Endothelial cell of umbilical vein (primary cell): Measurements from ENCODE around the gene WRAP73. TPM values are rescaled to one million over a fixed set of nuclear protein-coding genes. Genes with fewer than 3 reads are reported as not detected.

Experiments used
- BruUV-seq: library from RNA; stranded (reverse); fragments of 400-500 nt; replicated peaks from 2 replicates; lab custom pipeline; 2021; lab: Mats Ljungman, UMichigan
- CTCF ChIA-PET: fragments of 300-600, 350-600 bp; sonication (Branson Sonifier 250); formaldehyde crosslinking; loops from one replicate; lab custom pipeline; 2021; ENCODE audit warnings: antibody characterized with exemption, inconsistent platforms; lab: Charles Lee
- POLR2A ChIA-PET: fragments of 300-600, 350-600 bp; sonication (Branson Sonifier 250); formaldehyde crosslinking; loops from one replicate; lab custom pipeline; 2021; ENCODE audit warnings: antibody characterized with exemption, inconsistent platforms; lab: Charles Lee
- DNase-seq: peaks from one replicate; pipeline ENCODE4 v3.0.0-alpha.2; 2011; ENCODE audit warnings: low read depth, low spot score
- FAIRE-seq: peaks from 2 replicates; lab custom pipeline; 2011; peaks lifted over from hg19 to GRCh38; lab: Jason Lieb, UNC
- H2AFZ ChIP-seq: 2 replicates; pipeline ENCODE4 v1.6.0; 2012; ENCODE audit warnings: low read depth, low read length, control low read depth, inconsistent platforms
- H3K27ac ChIP-seq: 2 replicates; pipeline ENCODE4 v1.5.1; 2011; ENCODE audit warnings: low read depth, mild to moderate bottlenecking, control low read depth, low read length, moderate library complexity; ENCODE audit not compliant: insufficient read depth
- H3K27me3 ChIP-seq, 2 experiments: 2 replicates each; pipeline versions ENCODE4 v1.6.0 to v1.6.1; 2011; ENCODE audit warnings: low read length in 2 of 2, mixed read lengths in 1 of 2; ENCODE audit not compliant: control insufficient read depth in 2 of 2, insufficient read depth in 2 of 2
- H3K36me3 ChIP-seq, 2 experiments: 2 replicates in 1 of 2; 3 replicates in 1 of 2; pipeline ENCODE4 v1.5.1; 2011; ENCODE audit warnings: low read length in 2 of 2, mild to moderate bottlenecking in 1 of 2, moderate library complexity in 1 of 2; ENCODE audit not compliant: control insufficient read depth in 2 of 2, insufficient read depth in 2 of 2; ENCODE audit errors: extremely low read depth in 1 of 2
- H3K4me1 ChIP-seq: 3 replicates; pipeline ENCODE4 v1.5.1; 2011; ENCODE audit warnings: mild to moderate bottlenecking, low read length; ENCODE audit not compliant: control insufficient read depth, insufficient read depth; ENCODE audit errors: extremely low read depth
- H3K4me2 ChIP-seq: 2 replicates; pipeline ENCODE4 v1.6.1; 2011; ENCODE audit warnings: low read length, control low read depth, mixed read lengths; ENCODE audit not compliant: insufficient read depth
- H3K4me3 ChIP-seq, 3 experiments: fragments of 200-600 bp in 1 of 3; sonication (generic), shearing (Covaris generic) in 1 of 3; replicated peaks in 1 of 3; 2 replicates each; pipeline ENCODE4 v1.5.1; 2011 to 2016; ENCODE audit warnings: control low read depth in 3 of 3, low read length in 3 of 3, mild to moderate bottlenecking in 2 of 3, inconsistent platforms in 1 of 3, low read depth in 1 of 3, moderate library complexity in 1 of 3; ENCODE audit not compliant: insufficient read depth in 1 of 3
- H3K79me2 ChIP-seq: 2 replicates; pipeline ENCODE4 v1.6.0; 2012; ENCODE audit warnings: low read length, inconsistent platforms; ENCODE audit not compliant: control insufficient read depth, insufficient read depth
- H3K9ac ChIP-seq: replicated peaks from 2 replicates; pipeline ENCODE3; 2011; ENCODE audit warnings: low read length, control low read depth; ENCODE audit not compliant: insufficient read depth; ENCODE audit errors: extremely low read depth
- H3K9me1 ChIP-seq: replicated peaks from 3 replicates; pipeline ENCODE4 v1.6.0; 2011; ENCODE audit warnings: mild to moderate bottlenecking, low read length; ENCODE audit not compliant: control insufficient read depth, insufficient read depth; ENCODE audit errors: extremely low read depth
- H3K9me3 ChIP-seq: replicated peaks from 2 replicates; pipeline ENCODE4 v1.5.1; 2012; ENCODE audit warnings: low read length, inconsistent platforms; ENCODE audit not compliant: control insufficient read depth, insufficient read depth
- H4K20me1 ChIP-seq: replicated peaks from 2 replicates; pipeline ENCODE3; 2011; ENCODE audit warnings: mild to moderate bottlenecking, low read length; ENCODE audit not compliant: control insufficient read depth, insufficient read depth; ENCODE audit errors: extremely low read depth
- EZH2 ChIP-seq: IDR thresholded peaks from 2 replicates; pipeline ENCODE4 v1.6.1; 2012; ENCODE audit warnings: borderline replicate concordance, low read depth, mild to moderate bottlenecking, moderate library complexity, low read length, inconsistent platforms; ENCODE audit not compliant: severe bottlenecking
- FOS ChIP-seq: IDR thresholded peaks from 2 replicates; pipeline ENCODE4 v1.6.1; 2011; ENCODE audit warnings: mild to moderate bottlenecking, low read length, moderate library complexity, borderline replicate concordance; ENCODE audit not compliant: insufficient read depth
- GATA2 ChIP-seq: IDR thresholded peaks from 2 replicates; pipeline ENCODE4 v1.7.0; 2011; ENCODE audit warnings: low read depth, mild to moderate bottlenecking, moderate library complexity, mixed read lengths, low read length; ENCODE audit not compliant: insufficient read length, insufficient read depth
- JUN ChIP-seq: IDR thresholded peaks from 2 replicates; pipeline ENCODE4 v1.6.1; 2011; ENCODE audit warnings: borderline replicate concordance, low read depth; ENCODE audit not compliant: insufficient read length, insufficient read depth
- MYC ChIP-seq: IDR thresholded peaks from one replicate; pipeline ENCODE4 v1.6.1; 2011; ENCODE audit warnings: mild to moderate bottlenecking, low read depth, low read length
- POLR2A ChIP-seq: IDR thresholded peaks from 2 replicates; pipeline ENCODE4 v1.6.1; 2012; ENCODE audit warnings: low read depth, mild to moderate bottlenecking, control low read depth, low read length
- POLR2AphosphoS5 ChIP-seq: IDR thresholded peaks from 2 replicates; pipeline ENCODE4 v1.6.1; 2012; ENCODE audit warnings: low read depth, mild to moderate bottlenecking, control low read depth, low read length, moderate library complexity; ENCODE audit not compliant: insufficient read depth
- dilution Hi-C: fragments of 300-500 bp; cut with MboI; formaldehyde crosslinking; loops from one replicate; pipeline ENCODE4 v1.15.0; 2019; ENCODE audit warnings: low sequenced_read_pairs; ENCODE audit not compliant: extremely low pct_ligation_motif_present
- intact Hi-C: fragments of 100-400 bp; cut with micrococcal nuclease; formaldehyde crosslinking; loops from one replicate; pipeline ENCODE4 v1.10.0; 2022
- polyA plus RNA-seq, 4 experiments: library from polyadenylated mRNA; depleted of rRNA in 3 of 4; stranded (reverse) in 3 of 4; unstranded in 1 of 4; fragments of >200 nt; gene quantifications; 2 replicates each; pipeline versions ENCODE4 v1.2.1 to v1.2.3, GENCODE V29; 2011 to 2012; ENCODE audit warnings: missing spikeins in 1 of 4
- total RNA-seq: library from RNA; stranded (reverse); gene quantifications from 2 replicates; pipeline ENCODE4 v1.2.3, GENCODE V29; 2021
- TF ChIP-seq, protein P1 (sequence below): IDR thresholded peaks from 2 replicates; pipeline ENCODE4 v1.6.1; 2011; ENCODE audit not compliant: insufficient read depth, insufficient read length
- TF ChIP-seq, protein P2 (sequence below), 2 donors: IDR thresholded peaks; 1 replicate in 1 of 2; 2 replicates in 1 of 2; pipeline ENCODE4 v1.5.1; 2011; ENCODE audit warnings: low read length in 2 of 2, mild to moderate bottlenecking in 2 of 2, moderate library complexity in 2 of 2, control low read depth in 1 of 2, inconsistent platforms in 1 of 2, low read depth in 1 of 2; ENCODE audit not compliant: insufficient read depth in 1 of 2; ENCODE audit errors: extremely low read depth in 1 of 2

WRAP73 gene
- total and polyA plus RNA-seq, 2 donors (not counting 3 experiments of a cell fraction or from before 2014, with no cell fraction given), result 23.0 to 50.7 TPM

DNA sequence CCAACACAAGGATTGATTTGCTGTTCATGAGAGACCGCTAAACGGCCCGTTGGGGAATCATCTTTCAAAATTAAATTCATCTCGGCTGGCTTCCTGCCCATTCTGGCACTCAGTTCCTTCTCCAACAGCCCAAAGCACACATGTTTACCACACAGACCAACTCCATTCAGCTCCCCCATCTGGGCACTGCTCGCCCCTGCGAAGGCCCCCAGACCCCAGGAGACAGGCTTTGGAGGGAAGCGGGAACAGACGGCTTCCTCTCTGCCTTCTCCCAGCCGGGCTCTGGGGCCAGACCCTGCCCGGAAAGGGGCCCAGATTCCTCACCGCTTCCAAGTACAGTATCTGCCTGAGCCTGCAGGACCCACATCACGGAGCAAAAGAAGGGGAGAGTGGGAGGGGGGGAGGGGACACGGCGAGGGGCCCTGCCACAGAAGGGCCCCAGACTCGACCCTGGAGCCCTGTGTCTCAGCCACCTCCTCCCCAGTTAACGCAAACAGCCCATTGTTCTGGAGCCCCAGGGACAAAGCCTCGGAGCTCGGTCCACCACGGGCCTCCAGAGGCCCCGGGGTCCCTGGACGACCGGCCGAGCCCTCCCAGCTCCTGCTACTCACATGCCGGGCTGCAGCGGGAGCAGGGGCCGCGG, 39.3 kb downstream of the WRAP73 start:
- dilution Hi-C loops (no loop called here), intact Hi-C loops (loop anchor here (1.0 to 2.0 kb wide), 2 partner anchors 20 to 70 kb away; no protein-coding TSS in a partner anchor)
- peak overlapping the region; percentile 2 for H2AFZ ChIP-seq
- H3K9me3 ChIP-seq, result no peaks in the 10 kb centered on the region
- DNase-seq, result peak; percentile 46
- H4K20me1 ChIP-seq, result no peaks in the 10 kb centered on the region
- peak; percentile 48 for FAIRE-seq
- ChIA-PET POLR2A (interaction anchor here (1.4 kb wide), 1 partner anchor 20 kb away, joined by 3 read pairs; no protein-coding TSS in a partner anchor), CTCF (interaction anchor here (1.7 to 3.8 kb wide), 3 partner anchors 8 to 46 kb away, joined by 6 to 24 read pairs (median 7); no protein-coding TSS in a partner anchor)
- H3K27ac ChIP-seq, result no peak overlapping the region
- TF ChIP-seq JUN (no peak), EZH2 (no peak), GATA2 (no peak), POLR2AphosphoS5 (no peak), MYC (no peak), POLR2A (no peak), FOS (no peak)
- TF ChIP-seq, protein P1, sequence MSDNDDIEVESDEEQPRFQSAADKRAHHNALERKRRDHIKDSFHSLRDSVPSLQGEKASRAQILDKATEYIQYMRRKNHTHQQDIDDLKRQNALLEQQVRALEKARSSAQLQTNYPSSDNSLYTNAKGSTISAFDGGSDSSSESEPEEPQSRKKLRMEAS, result no peak
- TF ChIP-seq, protein P2, sequence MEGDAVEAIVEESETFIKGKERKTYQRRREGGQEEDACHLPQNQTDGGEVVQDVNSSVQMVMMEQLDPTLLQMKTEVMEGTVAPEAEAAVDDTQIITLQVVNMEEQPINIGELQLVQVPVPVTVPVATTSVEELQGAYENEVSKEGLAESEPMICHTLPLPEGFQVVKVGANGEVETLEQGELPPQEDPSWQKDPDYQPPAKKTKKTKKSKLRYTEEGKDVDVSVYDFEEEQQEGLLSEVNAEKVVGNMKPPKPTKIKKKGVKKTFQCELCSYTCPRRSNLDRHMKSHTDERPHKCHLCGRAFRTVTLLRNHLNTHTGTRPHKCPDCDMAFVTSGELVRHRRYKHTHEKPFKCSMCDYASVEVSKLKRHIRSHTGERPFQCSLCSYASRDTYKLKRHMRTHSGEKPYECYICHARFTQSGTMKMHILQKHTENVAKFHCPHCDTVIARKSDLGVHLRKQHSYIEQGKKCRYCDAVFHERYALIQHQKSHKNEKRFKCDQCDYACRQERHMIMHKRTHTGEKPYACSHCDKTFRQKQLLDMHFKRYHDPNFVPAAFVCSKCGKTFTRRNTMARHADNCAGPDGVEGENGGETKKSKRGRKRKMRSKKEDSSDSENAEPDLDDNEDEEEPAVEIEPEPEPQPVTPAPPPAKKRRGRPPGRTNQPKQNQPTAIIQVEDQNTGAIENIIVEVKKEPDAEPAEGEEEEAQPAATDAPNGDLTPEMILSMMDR (IDR thresholded peaks at IDR 0.05; ENCODE audit: extremely low read depth in 1 of 2, insufficient read depth in 1 of 2, low read depth in 1 of 2, low read length in 2 of 2), result no peak
- H3K4me2 ChIP-seq, result peak overlapping the region; percentile 6
- peaks cover 38% of the 10 kb centered on the region for H3K4me1 ChIP-seq
- no TSS peak for BruUV-seq
- no peaks in the 10 kb centered on the region for H3K79me2 ChIP-seq
- no peaks in the 10 kb centered on the region for H3K27me3 ChIP-seq
- H3K9ac ChIP-seq, result no peak overlapping the region
- no peaks in the 10 kb centered on the region for H3K36me3 ChIP-seq
- H3K4me3 ChIP-seq, result peak overlapping the region; percentile 6 to 67 (median 54)
- no peaks in the 10 kb centered on the region for H3K9me1 ChIP-seq
